NCI-H1930 (cell line): ENCODE measurements around the gene NIPSNAP3A.

Experiments
- DNase-seq, 2 experiments: peaks; one replicate each; lab custom pipeline; 2025; lab: John Stamatoyannopoulos, UW

The NIPSNAP3A gene

DNA sequence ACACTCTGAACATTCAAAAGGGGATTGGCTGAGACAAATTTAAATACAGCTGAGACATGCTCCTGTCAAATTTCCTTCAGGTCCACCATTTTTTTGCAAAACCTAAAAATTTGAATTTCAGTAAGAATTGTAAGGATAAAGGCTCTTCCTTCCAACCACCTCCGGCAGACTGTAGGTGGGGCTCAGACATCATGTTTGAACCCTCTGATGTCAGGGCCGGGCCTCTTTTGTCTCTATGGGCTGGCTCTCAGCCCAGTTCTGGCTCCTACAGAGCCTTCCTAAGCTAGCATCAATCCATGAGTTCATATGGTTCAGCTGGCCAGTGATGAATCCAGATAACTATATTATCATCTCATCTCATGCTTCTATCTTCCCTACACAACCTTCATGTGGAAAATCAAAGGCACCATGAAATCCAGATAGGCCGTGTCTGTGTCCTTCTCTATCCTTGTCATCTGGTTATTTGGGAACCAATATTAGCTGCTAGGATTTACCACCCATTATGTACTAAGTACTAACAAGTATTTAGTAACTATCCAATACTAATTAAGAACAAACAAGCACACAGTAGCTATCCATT lies 60.6 kb downstream of the NIPSNAP3A start:
- DNase-seq = peak in 1 of 2 experiments; percentile 4
